Measurements from ENCODE around the gene EMC10.

The EMC10 gene

DNA sequence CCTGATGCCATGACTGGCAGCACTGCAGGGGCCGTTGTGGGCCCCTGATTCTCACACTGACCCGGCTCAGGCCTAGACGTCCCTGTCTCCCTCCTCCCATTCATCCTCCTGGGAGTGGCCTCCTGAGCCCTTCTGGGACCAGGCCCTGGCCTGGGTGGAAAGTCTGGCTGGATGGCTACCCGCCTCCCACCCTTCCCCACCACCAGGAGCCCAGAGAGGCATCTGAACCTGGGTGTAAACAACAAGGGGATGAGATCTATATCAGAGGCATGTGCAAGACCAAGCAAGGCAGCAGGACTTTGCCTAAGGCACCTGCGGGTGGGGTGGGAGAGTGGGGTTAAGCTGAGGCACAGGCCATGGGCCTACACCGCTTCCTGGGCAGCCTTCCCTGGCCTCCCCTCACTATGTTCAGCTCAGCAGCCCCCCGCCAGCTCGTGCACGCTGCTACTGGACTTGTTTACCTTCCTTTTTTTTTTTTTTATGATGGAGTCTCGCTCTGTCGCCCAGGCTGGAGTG lies 59.4 kb downstream of the EMC10 start (continued):
- TF ChIP-seq ZNF792 (tag by site-specific recombination; IDR thresholded peaks at IDR 0.05): no peak
- TF ChIP-seq, protein P1, sequence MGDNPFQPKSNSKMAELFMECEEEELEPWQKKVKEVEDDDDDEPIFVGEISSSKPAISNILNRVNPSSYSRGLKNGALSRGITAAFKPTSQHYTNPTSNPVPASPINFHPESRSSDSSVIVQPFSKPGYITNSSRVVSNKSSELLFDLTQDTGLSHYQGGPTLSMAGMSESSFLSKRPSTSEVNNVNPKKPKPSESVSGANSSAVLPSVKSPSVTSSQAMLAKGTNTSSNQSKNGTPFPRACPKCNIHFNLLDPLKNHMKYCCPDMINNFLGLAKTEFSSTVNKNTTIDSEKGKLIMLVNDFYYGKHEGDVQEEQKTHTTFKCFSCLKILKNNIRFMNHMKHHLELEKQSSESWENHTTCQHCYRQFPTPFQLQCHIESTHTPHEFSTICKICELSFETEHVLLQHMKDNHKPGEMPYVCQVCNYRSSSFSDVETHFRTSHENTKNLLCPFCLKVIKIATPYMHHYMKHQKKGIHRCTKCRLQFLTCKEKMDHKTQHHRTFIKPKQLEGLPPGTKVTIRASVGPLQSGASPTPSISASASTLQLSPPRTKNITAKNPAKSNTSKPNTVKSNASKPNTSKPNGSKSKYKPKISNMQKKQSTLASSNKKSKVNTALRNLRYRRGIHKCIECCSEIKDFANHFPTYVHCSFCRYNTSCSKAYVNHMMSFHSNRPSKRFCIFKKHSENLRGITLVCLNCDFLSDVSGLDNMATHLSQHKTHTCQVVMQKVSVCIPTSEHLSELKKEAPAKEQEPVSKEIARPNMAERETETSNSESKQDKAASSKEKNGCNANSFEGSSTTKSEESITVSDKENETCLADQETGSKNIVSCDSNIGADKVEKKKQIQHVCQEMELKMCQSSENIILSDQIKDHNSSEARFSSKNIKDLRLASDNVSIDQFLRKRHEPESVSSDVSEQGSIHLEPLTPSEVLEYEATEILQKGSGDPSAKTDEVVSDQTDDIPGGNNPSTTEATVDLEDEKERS (tag by site-specific recombination; IDR thresholded peaks at IDR 0.05): no peak
- TF ChIP-seq ZNF10 (tag by site-specific recombination; IDR thresholded peaks at IDR 0.05): no peak
- no peak for TF ChIP-seq ZNF624 (tag by site-specific recombination; IDR thresholded peaks at IDR 0.05)
- TF ChIP-seq, protein P2, sequence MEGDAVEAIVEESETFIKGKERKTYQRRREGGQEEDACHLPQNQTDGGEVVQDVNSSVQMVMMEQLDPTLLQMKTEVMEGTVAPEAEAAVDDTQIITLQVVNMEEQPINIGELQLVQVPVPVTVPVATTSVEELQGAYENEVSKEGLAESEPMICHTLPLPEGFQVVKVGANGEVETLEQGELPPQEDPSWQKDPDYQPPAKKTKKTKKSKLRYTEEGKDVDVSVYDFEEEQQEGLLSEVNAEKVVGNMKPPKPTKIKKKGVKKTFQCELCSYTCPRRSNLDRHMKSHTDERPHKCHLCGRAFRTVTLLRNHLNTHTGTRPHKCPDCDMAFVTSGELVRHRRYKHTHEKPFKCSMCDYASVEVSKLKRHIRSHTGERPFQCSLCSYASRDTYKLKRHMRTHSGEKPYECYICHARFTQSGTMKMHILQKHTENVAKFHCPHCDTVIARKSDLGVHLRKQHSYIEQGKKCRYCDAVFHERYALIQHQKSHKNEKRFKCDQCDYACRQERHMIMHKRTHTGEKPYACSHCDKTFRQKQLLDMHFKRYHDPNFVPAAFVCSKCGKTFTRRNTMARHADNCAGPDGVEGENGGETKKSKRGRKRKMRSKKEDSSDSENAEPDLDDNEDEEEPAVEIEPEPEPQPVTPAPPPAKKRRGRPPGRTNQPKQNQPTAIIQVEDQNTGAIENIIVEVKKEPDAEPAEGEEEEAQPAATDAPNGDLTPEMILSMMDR (tag by site-specific recombination; IDR thresholded peaks at IDR 0.05): no peak
- TF ChIP-seq ZNF266 (tag by site-specific recombination; IDR thresholded peaks at IDR 0.05; ENCODE audit: low read depth): no peak
- no peak for TF ChIP-seq SP7 (tag by site-specific recombination; IDR thresholded peaks at IDR 0.05)
- TF ChIP-seq, protein P3, sequence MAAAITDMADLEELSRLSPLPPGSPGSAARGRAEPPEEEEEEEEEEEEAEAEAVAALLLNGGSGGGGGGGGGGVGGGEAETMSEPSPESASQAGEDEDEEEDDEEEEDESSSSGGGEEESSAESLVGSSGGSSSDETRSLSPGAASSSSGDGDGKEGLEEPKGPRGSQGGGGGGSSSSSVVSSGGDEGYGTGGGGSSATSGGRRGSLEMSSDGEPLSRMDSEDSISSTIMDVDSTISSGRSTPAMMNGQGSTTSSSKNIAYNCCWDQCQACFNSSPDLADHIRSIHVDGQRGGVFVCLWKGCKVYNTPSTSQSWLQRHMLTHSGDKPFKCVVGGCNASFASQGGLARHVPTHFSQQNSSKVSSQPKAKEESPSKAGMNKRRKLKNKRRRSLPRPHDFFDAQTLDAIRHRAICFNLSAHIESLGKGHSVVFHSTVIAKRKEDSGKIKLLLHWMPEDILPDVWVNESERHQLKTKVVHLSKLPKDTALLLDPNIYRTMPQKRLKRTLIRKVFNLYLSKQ (tag by site-specific recombination; IDR thresholded peaks at IDR 0.05; ENCODE audit: borderline replicate concordance): no peak
- TF ChIP-seq ZNF423 (tag by site-specific recombination; IDR thresholded peaks at IDR 0.05): no peak

DNA sequence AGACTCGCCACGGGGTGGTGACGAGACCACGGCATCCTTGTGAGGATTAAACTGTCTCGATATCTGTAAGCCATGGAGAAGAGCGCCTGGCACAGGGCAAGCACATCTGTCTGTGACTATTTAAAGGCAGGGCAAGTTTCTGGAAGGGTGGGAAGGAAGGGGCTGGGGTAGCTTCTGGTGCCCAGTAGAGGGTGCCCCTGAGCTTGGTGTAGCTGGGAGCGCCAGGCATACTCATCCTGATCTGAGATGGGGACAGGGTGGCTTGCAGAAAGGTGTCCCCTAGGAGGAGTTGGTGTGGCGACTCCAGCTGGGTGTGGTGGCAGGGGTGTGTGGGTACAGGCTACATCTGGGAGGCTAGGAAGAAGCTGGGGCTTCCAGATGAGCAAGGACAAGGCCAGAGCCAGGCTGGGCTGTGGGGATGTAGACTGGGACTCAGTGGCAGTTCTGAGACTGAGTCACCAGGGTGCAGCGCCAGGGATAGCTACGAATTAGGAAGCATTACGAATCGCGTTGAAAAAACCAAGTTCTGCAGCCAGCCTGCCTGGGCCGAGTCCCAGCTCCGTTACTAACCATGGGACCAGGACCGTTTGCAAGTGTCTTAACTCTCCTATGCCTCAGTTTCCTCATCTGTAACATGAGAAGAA lies 60.5 kb downstream of the EMC10 start:
- TF ChIP-seq ZFP37 (tag by site-specific recombination; IDR thresholded peaks at IDR 0.05) (no peak), ZNF658 (tag by site-specific recombination; IDR thresholded peaks at IDR 0.05) (no peak), ZNF350 (tag by site-specific recombination; IDR thresholded peaks at IDR 0.05) (no peak), YY1 (tag by site-specific recombination; IDR thresholded peaks at IDR 0.05) (no peak), GLIS2 (tag by site-specific recombination; IDR thresholded peaks at IDR 0.05) (no peak), FEZF1 (tag by site-specific recombination; IDR thresholded peaks at IDR 0.05) (no peak), ZNF121 (tag by site-specific recombination; IDR thresholded peaks at IDR 0.05) (no peak), ZNF302 (tag by site-specific recombination; IDR thresholded peaks at IDR 0.05; ENCODE audit: low read depth) (no peak), ZNF184 (tag by site-specific recombination; IDR thresholded peaks at IDR 0.05) (no peak), ZNF501 (tag by site-specific recombination; IDR thresholded peaks at IDR 0.05) (no peak), ZNF37A (tag by site-specific recombination; IDR thresholded peaks at IDR 0.05) (no peak), ZNF140 (tag by site-specific recombination; IDR thresholded peaks at IDR 0.05) (no peak), ZNF157 (tag by site-specific recombination; IDR thresholded peaks at IDR 0.05) (no peak), MZF1 (tag by site-specific recombination; IDR thresholded peaks at IDR 0.05; ENCODE audit: borderline replicate concordance) (no peak)
- TF ChIP-seq, protein P1 (tag by site-specific recombination; IDR thresholded peaks at IDR 0.05): no peak
- no peaks in the 10 kb centered on the region for H3K4me1 ChIP-seq (ENCODE audit: control insufficient read depth, insufficient read depth, low read length)
- ChIA-PET POLR2A (no interaction called here), CTCF (interaction anchor here (0.5 to 9.1 kb wide), 37 partner anchors 11 to 723 kb away, joined by 3 to 210 read pairs (median 6); partner anchors contain the start of genes JOSD2 and NR1H2)
- no peaks in the 10 kb centered on the region for H3K9me3 ChIP-seq (ENCODE audit: control insufficient read depth, insufficient read depth, low read depth, low read length)
- no peaks in the 10 kb centered on the region; a peak in 1 of 3 replicates for H3K36me3 ChIP-seq (ENCODE audit: control insufficient read depth in 2 of 2, insufficient read depth in 1 of 2, low read length in 2 of 2)
- no peak overlapping the region for H3K27ac ChIP-seq (ENCODE audit: extremely low read depth, low read depth, low read length)
- H3K4me3 ChIP-seq (ENCODE audit: low read depth, low read length): no peak overlapping the region

All from HEK293 (cell line).